GM10266 (cell line): ENCODE results near the gene NEB.
A peak's percentile ranks its signal among the peaks of the same experiment; 100 is the strongest.

ENCODE experiments used
- DNase-seq: peaks from one replicate; pipeline ENCODE4 v3.0.0; 2012; ENCODE audit errors: extremely low spot score
- CTCF ChIP-seq: IDR thresholded peaks from 2 replicates; pipeline ENCODE4 v1.5.1; 2012; ENCODE audit warnings: mild to moderate bottlenecking, low read depth; ENCODE audit not compliant: control insufficient read depth, insufficient read depth; ENCODE audit errors: missing control alignments

Gene NEB

GRCh38 chr2:151637271-151637781, 97.0 kb downstream of the NEB start:
- no peak for DNase-seq

GRCh38 chr2:151634736-151635467, 99.4 kb downstream of the NEB start:
- no peak for TF ChIP-seq CTCF
- DNase-seq = no peak

More at GRCh38 chr2:151637271-151637781, 97.0 kb downstream of the NEB start:
- TF ChIP-seq CTCF = no peak

- DNase-seq = no peak
- TF ChIP-seq CTCF = peak; percentile 9
These were observed 101.2 kb downstream of the NEB start for GRCh38 chr2:151632993-151633565.

GRCh38 chr2:151630372-151630771, 103.9 kb downstream of the NEB start:
- TF ChIP-seq CTCF = no peak
- DNase-seq = no peak

GRCh38 chr2:151627353-151627752, 106.9 kb downstream of the NEB start:
- no peak for DNase-seq
- TF ChIP-seq CTCF = no peak

GRCh38 chr2:151624271-151624670, 110.0 kb downstream of the NEB start:
- DNase-seq = no peak
- no peak for TF ChIP-seq CTCF

GRCh38 chr2:151623631-151624030, 110.6 kb downstream of the NEB start:
- no peak for TF ChIP-seq CTCF
- DNase-seq = no peak
